ENCODE measurements around the gene FAM200B. TPM values are rescaled to one million over a fixed set of nuclear protein-coding genes. Genes with fewer than 3 reads are reported as not detected.

The FAM200B gene
- total RNA-seq, 1 donor from 2014 or later = 39.5 TPM

- no peak overlapping the region for H3K27ac Mint-ChIP-seq (ENCODE audit: unreplicated experiment)
- H3K4me1 Mint-ChIP-seq = peaks cover 53% of the 10 kb centered on the region
- DNase-seq (ENCODE audit: low read depth, low spot score) = no peak
- peak overlapping the region; percentile 11 for H3K4me3 Mint-ChIP-seq
- no peaks in the 10 kb centered on the region for H3K9me3 Mint-ChIP-seq
- TF ChIP-seq CTCF (conservative IDR thresholded peaks at IDR 0.05) = no peak
- no peaks in the 10 kb centered on the region for H3K36me3 Mint-ChIP-seq (ENCODE audit: low read depth)
- no peaks in the 10 kb centered on the region for H3K27me3 Mint-ChIP-seq (ENCODE audit: low read depth)
Measured at GRCh38 chr4:15651676-15652075, 30.0 kb upstream of the FAM200B start.

- no peaks in the 10 kb centered on the region for H3K9me3 Mint-ChIP-seq
- H3K4me1 Mint-ChIP-seq = peaks cover 53% of the 10 kb centered on the region
- no peak for TF ChIP-seq CTCF (conservative IDR thresholded peaks at IDR 0.05)
Measured at GRCh38 chr4:15652191-15652590, 29.4 kb upstream of the FAM200B start.

GRCh38 chr4:15652841-15653240 is 28.8 kb upstream of the FAM200B start:
- Mint-ChIP-seq H3K27me3 (ENCODE audit: low read depth) (no peaks in the 10 kb centered on the region), H3K27ac (ENCODE audit: unreplicated experiment) (no peak overlapping the region), H3K36me3 (ENCODE audit: low read depth) (no peaks in the 10 kb centered on the region), H3K9me3 (no peaks in the 10 kb centered on the region), H3K4me1 (peaks cover 53% of the 10 kb centered on the region), H3K4me3 (peak overlapping the region; percentile 99)
- no peak for DNase-seq (ENCODE audit: low read depth, low spot score)
- TF ChIP-seq CTCF (conservative IDR thresholded peaks at IDR 0.05) = no peak

More at GRCh38 chr4:15652191-15652590, 29.4 kb upstream of the FAM200B start:
- H3K27ac Mint-ChIP-seq (ENCODE audit: unreplicated experiment) = no peak overlapping the region
- H3K4me3 Mint-ChIP-seq = peak overlapping the region; percentile 99
- H3K36me3 Mint-ChIP-seq (ENCODE audit: low read depth) = no peaks in the 10 kb centered on the region
- no peaks in the 10 kb centered on the region for H3K27me3 Mint-ChIP-seq (ENCODE audit: low read depth)
- DNase-seq (ENCODE audit: low read depth, low spot score) = no peak

GRCh38 chr4:15653420-15653819 is 28.2 kb upstream of the FAM200B start:
- no peak for DNase-seq (ENCODE audit: low read depth, low spot score)
- no peaks in the 10 kb centered on the region for H3K27me3 Mint-ChIP-seq (ENCODE audit: low read depth)
- H3K4me1 Mint-ChIP-seq = peaks cover 51% of the 10 kb centered on the region
- H3K9me3 Mint-ChIP-seq = no peaks in the 10 kb centered on the region
- no peak for TF ChIP-seq CTCF (conservative IDR thresholded peaks at IDR 0.05)
- H3K36me3 Mint-ChIP-seq (ENCODE audit: low read depth) = no peaks in the 10 kb centered on the region
- H3K27ac Mint-ChIP-seq (ENCODE audit: unreplicated experiment) = peak overlapping the region; percentile 98
- peak overlapping the region; percentile 99 for H3K4me3 Mint-ChIP-seq

GRCh38 chr4:15653864-15654592 is 27.6 kb upstream of the FAM200B start:
- Mint-ChIP-seq H3K27ac (ENCODE audit: unreplicated experiment) (peak overlapping the region; percentile 98), H3K4me3 (peak overlapping the region; percentile 99), H3K4me1 (peaks cover 48% of the 10 kb centered on the region), H3K27me3 (ENCODE audit: low read depth) (no peaks in the 10 kb centered on the region), H3K9me3 (no peaks in the 10 kb centered on the region), H3K36me3 (ENCODE audit: low read depth) (no peaks in the 10 kb centered on the region)
- peak; percentile 5 for DNase-seq (ENCODE audit: low read depth, low spot score)
- TF ChIP-seq CTCF (conservative IDR thresholded peaks at IDR 0.05) = no peak
